ENCODE measurements around the gene ONECUT2.

- TF ChIP-seq POLR2A (IDR thresholded peaks at IDR 0.05): no peak
- TF ChIP-seq CTCF (IDR thresholded peaks at IDR 0.05): no peak
- TF ChIP-seq POLR2AphosphoS5 (IDR thresholded peaks at IDR 0.05): no peak
- no peak for TF ChIP-seq EP300 (IDR thresholded peaks at IDR 0.05)
These were observed 45.1 kb upstream of the ONECUT2 start for GRCh38 chr18:57390044-57390443.
